NOMO-1 (cell line): Measurements from ENCODE around the gene ITIH1.

Experiments used
- DNase-seq, 2 experiments: peaks; one replicate each; lab custom pipeline; 2025; ENCODE audit not compliant: unreplicated experiment in 2 of 2; lab: John Stamatoyannopoulos, UW

The ITIH1 gene

DNA sequence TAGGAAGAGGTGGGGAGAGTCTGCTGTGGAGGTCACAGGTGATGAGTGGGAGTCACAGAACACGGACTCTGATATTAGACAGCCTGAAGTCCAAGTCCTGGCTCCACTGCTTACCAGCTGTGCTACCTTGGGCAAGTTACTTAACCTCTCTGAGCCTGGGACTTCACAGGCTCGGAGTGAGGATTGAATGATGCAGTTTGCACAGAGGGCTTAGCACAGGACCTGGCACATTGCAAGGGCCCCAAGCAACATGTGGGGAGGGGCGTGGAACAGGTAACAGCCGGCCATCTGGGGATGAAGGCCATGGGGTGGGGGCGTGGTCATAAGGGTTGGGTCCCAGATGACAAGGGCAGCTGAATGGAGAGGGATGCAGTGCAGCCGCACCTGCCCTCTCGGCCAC is 12.9 kb downstream of the ITIH1 start:
- DNase-seq, result no peak

DNA sequence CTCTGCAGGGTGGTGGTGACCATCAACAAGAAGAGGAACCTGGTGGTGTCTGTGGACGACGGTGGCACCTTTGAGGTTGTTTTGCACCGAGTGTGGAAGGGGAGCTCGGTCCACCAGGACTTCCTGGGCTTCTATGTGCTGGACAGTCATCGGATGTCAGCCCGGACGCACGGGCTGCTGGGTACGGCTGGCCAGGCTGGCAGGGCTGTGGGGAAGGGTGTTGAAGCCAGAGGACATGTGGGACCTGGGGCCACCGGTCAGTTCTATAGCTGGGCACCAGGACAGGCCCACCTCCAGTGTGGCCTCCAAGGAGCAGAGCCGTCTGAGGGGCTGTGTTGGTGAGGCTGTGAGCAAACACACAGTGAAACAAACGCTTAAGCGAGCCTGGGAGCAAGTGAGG is 13.3 kb downstream of the ITIH1 start:
- DNase-seq, result no peak

DNA sequence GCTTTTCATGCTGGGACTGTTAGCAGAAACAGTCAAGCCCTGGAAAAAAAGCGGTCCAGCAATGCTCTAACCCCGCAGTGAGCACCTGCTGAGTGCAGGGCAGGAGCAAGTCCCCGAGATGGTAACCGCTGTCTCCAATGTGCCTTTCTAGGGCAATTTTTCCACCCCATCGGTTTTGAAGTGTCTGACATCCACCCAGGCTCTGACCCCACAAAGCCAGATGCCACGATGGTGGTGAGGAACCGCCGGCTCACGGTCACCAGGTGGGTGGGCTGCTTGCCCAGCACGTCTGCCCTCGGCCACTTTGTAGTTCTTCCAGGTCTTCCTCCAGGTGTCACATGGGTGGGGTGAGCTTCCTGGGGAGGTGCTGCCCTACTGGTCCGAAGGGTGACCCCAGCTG is 14.0 kb downstream of the ITIH1 start:
- no peak for DNase-seq

DNA sequence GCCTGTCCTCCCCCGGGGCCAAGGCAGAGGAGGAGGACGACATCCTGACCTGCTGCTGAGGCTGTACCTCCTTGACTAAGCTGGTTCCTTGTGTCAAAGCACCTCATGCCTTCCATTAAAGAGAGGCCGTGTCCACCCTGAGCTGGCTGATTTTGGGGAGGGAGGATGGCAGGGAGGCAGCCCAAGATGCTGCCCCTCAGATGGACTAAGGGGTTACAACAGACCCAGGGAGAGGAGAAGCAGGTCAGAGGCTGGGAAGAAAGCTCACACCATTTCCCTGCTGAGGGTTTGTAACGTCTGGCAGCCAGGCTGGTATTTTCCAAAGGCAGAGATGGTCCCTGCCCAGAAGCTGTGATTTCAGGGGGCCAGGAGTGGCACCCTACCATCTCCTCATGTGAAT is 14.5 kb downstream of the ITIH1 start:
- DNase-seq, result no peak

DNA sequence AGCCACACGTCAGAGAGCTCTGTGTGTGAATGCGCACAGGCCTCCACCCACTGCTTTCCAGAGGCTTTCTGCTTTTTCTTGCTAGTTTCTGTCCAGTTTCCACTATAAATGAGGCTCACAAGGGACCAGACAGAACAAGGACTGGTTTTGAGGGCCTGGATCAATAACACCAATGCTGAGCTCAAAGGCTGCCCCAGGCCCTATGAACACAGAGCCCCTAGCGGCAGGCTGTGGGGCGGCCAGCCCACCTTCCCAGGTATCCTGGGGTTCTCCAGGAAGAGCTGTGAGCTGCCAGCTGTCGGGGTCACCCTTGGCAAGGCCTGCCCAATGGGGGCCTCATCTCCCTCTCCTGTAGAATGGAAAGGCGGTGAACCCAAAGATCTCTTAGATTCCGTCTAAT is 15.0 kb downstream of the ITIH1 start:
- DNase-seq, result no peak

DNA sequence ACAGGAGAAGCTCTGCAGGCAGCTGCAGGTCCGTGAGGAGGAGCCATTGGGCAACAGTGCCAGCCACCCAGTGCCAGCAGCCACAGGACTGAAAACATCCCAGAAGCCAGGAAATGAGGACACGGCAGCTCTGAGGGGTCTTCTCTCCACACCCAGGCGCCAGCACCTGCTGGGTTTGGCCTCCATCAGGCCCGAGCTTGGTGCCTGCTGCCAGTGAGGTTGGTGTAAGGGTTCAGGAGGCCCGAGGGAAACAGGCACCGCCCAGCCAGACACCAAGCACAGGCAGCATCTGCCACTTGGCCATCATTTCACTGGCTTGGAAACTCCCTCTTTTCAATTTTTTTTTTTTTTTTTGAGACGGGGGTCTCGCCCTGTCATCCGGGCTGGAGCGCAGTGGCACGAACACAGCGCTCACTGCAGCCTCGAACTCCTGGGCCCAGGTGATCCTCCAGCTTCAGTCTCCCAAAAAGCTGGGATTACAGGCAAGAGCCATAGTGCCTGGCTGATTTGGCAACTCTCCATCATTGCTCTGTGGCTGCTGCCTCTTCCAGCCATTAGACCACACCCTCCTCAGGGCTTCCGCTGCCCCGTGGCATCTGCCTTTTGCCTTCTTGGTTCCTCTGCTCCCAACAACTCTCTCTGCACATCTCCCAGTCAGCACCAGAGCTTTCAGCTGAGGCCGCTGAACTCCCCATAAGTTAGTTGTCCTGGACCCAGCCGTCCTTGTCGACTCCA is 15.7 kb downstream of the ITIH1 start:
- no peak for DNase-seq

DNA sequence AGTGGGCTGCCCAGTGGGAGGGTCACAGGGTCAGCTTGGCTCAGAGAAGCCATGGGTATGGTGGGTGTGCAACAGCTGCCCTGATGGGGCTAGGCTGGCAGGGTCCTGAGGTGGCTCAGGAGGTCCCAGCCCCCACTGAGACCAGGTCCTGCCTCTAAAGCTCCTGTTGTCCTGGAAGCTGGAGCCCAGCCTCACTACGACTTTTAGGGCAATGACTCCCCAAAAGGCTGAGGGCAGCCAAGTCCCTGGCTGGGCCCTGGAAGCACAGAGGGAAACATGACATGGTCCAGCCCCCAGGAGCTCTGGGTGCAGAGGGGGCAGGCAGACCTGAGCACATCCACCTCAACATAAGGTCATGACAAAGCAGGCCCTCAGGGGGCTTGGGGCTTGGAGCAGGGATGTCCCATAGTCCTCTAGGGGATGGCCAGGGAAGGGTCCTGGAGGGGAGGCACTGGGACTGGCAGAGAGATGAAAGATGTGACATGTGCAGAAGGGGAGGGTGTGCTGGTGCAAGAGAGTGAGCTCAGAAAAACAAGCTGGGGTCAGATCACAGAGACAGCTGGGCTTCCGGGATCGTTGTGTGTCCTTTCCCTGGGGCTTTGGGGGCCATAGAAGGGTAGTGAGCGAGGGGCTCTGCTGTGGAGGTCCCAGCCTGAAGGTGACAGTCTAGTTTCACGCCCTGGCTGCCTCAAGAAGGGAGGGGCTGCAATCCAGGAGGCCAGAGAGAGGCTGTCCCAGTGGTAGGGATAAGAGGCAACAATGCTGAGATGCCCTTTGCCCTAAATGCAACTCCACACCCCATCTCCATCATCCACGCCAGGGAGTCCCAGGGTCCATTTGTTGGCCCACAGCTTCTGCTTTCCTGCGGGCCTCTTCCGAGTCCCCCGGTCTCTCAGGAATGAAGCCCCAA is 16.6 kb downstream of the ITIH1 start:
- no peak for DNase-seq

DNA sequence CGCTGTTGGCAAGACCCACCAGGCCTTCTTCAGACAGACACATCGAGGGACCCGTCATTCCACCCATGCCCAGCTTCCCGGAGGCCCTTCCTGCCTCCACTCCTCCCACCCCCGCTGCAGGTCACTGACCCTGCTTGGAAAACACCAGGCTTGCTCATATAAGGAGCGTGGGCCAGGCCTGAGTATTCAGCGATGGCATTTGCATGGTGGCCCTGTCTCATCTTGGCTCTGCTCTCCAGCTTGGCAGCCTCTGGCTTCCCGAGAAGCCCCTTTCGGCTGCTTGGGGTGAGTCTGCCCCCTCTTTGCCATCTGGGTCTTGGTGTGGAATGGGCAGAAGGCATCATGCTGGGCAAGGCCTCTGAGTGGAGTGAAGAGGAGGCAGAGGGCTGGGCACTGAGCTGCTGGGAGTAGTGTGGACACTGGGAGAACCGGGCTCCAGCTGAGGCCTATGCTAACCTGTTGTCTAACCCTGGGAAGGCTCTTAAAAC is 17.3 kb downstream of the ITIH1 start, which contains the start of gene ITIH3:
Gene ITIH3, plus strand, starts transcription at position 185 of the 488 bp plus-strand sequence. Its CDS starts 8 bp downstream, at position 193.
- DNase-seq, result no peak

DNA sequence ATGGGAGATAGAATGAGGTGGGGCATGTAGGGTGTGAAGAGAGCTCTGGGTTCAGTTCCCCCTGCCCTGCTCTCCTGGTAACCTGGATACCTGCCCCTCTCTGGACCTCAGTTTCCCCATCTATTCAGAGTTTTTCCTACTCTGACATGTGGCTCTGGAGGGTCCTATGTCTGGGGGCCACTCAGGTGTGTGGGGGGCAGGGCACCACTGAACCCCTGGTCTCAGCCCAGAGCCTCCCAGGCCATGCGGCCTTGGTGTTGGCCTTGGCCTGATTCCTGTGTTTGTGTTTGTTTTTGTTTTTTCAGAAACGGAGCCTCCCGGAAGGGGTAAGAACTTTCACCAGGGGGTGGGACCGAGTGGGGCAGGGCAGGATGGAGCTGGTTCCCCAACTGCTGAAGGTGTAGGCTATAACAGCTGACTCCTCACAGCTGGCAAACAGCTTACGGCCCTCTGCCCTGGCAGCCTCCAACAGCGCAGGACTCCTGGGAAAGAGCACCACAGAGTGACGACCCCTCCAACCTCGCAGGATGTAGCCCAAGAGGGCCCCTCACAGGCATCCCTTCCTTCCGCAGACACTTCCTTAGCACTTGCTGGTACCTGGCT is 18.0 kb downstream of the ITIH1 start:
- DNase-seq, result no peak

DNA sequence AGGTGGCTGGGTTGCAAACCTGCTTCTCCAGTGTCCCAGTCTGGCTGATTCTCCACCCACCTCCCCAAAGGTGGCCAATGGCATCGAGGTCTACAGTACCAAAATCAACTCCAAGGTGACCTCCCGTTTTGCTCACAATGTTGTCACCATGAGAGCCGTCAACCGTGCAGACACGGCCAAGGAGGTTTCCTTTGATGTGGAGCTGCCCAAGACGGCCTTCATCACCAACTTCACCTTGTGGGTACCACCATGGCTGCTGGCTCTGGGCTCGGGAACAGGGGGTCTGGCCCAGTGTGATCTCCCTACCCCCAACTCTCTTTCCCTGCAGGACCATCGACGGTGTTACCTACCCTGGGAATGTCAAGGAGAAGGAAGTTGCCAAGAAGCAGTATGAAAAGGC is 19.0 kb downstream of the ITIH1 start:
- no peak for DNase-seq

DNA sequence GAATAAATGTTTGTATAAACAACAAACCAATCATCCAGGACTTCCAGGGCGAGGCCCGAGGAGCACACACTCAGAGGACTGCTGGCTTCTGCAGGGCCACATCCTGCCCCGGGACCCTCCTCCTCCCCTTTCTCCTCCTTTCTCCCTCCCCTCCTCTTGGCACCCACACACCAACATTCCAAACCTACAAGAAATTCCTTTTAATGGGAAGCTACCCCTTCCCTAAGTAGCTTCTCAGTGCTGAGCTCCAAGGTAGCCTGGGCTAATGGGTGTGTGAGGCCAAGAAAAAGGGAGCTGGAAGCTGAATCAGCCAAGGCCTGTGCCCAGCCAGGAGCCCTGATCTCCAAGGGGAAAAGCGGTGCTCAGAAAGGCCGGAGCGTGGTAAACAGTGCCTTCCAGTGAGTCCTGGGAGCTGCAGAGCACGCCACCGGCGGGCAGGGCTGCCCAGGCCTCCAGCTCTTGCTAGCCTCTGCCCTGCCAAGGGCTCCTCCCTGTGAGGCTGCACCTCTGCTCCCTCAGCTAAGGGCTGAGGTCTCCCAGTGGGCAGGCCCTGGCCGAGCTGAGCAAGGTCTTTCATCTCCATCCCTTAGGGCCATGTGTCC is 21.1 kb downstream of the ITIH1 start:
- no peak for DNase-seq

DNA sequence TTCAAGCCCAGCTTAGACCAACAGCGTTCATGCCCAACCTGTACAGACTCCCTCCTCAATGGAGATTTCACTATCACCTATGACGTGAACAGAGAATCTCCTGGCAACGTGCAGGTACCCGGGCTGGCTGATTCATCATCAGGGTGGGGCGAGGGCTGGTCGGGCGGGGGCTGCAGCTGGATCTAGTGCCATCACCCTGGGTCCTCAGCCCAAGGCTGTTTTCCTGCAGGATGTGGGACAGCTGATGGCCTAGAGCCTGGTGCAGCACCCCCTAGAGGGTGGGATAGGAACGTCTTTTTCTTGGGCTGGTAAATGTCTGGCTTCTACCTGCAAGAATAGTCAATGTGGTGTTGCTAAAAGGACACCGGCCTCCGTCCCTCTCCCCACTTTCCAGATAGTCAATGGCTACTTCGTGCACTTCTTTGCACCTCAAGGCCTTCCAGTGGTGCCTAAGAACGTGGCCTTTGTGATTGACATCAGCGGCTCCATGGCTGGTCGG is 21.6 kb downstream of the ITIH1 start:
- DNase-seq, result no peak

DNA sequence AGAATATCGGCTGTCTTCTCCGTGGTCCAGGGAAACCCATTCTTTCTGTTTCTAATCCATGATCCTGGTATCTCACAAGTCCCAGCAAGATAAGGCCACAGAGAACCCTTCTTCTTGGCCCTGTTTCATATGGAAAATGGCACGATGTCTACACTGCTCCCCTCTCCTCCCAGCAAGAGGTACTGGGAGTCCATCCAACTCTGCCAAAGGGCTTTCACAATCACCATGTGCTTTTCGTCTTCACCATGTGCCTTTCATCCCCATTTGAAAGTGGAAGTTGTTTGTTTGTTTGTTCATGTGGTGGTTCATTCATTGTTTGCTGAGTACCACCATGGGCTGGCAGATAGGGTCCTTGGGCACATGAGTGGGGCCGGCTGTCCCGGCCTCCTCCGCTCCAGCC is 22.7 kb downstream of the ITIH1 start:
- DNase-seq, result no peak

DNA sequence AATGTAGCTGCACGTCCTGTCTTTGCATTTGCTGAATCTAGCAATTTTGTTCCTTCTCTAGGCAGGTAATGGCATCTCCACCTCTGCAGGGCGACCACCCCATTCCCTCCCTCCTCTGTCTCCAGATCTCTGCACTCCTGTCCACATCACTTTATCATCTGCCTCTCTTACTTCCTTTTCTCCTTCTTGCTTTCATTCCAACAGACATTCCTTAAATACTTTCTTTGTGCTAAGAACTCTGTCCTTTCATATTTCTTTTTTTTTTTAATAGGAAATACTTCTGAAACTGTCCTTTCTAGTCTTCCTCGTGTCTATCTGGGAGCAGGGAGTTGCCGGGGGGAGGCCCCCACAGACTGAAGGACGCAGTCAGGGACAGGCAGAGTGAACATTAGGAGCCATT is 24.4 kb downstream of the ITIH1 start:
- DNase-seq, result no peak

DNA sequence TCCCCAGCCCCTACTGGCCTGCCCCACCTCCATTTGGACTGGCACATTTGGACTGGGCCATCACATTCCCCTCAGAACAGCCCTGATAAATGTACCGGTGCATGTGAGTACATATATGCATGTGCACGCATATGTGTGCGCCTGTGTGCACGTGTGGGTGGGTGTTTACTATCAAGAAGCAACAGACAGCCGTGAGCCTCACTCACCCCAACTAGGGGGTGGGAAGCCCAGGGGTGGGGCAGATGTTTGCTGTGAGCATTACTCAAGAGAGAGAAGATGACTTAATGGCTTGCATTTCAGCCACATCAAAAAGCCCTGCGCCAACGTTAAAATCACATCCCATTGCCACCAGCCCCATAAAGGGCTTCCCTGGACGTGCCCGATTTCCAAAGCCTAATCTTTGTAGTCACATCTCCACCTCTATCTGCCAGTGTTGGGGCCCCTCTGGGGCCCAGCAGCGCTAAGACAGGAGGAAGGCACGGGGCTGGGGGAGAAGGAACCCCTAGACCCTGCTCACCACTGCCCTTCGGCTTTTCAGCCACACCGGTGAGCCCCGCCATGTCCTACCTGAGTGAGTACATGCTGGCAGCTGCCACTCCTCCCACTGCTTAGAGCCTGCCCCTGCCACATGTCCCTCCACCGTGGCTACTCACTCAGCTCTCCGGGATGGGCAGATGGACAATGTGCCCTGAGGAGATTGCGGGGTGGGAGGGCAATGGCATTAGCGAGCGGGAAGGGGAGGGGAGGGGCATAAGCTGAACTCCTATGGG is 28.1 kb downstream of the ITIH1 start:
- DNase-seq, result no peak

DNA sequence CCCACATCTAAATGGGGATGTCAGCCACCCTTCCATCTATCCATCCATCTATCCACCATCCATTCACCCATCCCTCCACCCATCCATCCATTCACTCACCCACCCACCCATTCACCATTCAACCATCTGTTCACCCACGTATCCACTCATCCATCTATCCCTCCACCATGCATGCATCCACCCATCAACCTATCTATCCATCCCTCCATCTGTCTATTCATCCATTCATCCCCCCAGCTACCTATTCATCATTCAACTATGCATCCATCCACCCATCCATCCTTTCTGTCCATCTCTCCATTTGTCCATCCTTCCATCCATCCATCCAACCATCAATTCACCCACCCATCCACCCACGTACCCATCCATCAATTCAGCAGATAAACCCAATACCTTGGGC is 31.8 kb downstream of the ITIH1 start:
- no peak for DNase-seq

DNA sequence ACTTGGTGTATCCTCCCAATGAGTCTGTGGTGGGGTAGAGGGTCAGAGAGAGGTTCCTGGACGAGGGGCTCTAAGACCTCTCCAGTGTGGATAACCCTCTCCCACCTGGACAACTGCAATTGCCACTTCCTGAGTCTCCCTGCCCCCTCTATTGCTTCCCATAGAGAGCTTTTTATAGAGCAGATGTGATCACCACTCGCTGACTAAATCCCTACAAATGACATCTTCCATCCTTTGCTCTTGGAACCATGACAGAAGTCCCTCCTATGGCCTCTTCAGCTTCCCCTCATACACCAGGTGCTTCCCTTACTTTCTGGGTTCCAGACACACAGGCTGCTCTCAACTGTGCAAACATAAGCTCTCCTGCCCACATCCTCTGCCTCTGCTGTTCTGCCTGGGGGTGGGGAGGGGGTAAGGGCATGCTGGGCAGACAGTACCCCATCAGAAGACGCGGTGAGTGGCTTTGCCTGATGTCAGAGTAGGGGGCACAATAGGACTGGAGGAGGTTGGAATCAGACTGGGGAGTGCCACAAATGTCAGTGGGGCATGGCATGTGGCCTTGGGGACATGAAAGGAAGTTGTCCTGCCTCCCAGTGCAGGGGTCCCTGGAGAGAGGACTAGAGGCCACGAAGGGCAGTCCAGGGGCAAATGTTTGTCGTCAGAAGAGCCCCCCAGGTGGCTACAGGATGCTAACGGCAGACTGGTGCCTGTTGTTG is 32.4 kb downstream of the ITIH1 start:
- DNase-seq, result no peak

DNA sequence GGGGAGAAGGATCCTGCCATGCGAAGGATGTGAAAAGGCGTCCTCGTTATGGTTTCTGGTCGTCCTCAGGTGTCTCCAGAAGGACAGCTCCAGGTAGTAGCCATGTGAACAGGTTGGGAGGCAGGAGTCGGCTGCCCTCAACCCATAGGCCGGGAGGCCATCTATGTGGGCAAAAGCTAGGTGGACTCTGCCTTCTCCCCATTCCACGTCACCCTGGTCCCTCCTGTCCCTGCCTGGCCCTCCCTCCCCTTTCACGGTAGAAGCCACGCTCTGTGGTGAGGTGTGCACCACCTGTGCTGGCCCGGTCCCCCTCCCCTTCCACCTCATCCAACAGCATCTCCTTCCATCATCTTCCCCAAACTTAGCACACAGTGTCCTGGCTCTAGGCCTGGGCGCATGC is 33.5 kb downstream of the ITIH1 start:
- DNase-seq, result no peak

DNA sequence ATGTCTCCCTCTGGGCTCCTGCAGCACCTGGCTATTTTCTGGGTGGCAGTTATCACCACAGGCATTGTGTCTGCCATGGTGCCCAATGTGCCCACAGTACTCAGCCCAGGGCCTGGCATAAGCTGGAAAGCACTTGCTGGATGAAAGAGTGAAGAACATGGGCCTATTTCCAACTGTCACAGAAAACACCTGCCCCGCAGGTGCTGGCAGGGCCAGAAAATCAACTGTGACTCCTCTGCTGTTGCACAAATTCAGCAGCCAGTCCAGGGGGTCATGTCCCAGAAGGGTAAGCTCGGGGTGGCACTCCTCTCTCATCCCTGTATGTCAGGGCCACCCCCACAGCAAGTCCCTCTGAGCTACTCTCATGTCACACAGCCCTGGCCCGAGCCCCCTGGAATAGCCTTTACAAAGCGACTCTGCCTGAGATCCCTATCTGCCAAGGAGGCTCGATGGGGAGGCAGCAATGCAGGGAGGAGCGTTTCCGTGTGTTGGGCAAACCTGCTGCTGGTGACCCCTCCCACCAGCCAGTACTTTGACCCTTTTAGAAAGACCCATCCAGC is 34.1 kb downstream of the ITIH1 start:
- no peak for DNase-seq
